ENCODE measurements around the gene CD79B.
"Not testable (repeated sequence)": the region's sequence is repeated elsewhere in the genome, so short reads cannot be mapped to it uniquely, and the experiment has no call there.

GRCh38 chr17:63903787-63904201, 28.3 kb downstream of the CD79B start:
- TF ChIP-seq YY1 (IDR thresholded peaks at IDR 0.05; ENCODE audit: insufficient read depth, insufficient read length); ZNF274 (IDR thresholded peaks at IDR 0.05; ENCODE audit: low read depth, low read length); SUZ12 (IDR thresholded peaks at IDR 0.05; ENCODE audit: extremely low read depth, insufficient read depth, insufficient read length): not testable (repeated sequence)

Data from NT2/D1 (cell line).